ENCODE measurements around the gene TMSB4X.
"Not testable (repeated sequence)": the region's sequence is repeated elsewhere in the genome, so short reads cannot be mapped to it uniquely, and the experiment has no call there.

DNA sequence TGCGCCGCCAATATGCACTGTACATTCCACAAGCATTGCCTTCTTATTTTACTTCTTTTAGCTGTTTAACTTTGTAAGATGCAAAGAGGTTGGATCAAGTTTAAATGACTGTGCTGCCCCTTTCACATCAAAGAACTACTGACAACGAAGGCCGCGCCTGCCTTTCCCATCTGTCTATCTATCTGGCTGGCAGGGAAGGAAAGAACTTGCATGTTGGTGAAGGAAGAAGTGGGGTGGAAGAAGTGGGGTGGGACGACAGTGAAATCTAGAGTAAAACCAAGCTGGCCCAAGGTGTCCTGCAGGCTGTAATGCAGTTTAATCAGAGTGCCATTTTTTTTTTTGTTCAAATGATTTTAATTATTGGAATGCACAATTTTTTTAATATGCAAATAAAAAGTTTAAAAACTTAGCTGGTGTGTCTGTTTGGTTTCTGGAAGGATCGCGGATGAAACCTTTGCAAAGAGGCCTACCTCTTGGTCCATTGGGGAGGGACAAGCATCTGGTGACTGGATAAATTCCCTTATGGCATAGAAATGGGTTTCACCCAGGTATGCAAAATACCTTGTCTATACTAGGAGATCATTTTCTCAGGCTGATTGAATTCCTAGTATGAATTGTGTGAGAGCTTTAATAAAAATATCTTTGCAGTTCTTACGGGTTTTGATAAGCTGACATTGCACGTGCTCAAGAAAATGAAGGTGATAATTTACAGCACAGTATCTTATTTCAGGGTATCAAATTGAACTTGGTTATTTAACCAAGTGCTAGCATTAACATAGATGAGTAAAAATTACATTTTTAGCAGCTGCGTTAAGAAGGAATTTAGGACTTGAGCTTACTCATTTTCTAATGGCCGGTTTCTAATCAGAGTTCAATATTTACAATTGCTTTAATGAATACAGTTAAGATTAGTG, 2.2 kb downstream of the TMSB4X start:
- TF ChIP-seq, protein P1, sequence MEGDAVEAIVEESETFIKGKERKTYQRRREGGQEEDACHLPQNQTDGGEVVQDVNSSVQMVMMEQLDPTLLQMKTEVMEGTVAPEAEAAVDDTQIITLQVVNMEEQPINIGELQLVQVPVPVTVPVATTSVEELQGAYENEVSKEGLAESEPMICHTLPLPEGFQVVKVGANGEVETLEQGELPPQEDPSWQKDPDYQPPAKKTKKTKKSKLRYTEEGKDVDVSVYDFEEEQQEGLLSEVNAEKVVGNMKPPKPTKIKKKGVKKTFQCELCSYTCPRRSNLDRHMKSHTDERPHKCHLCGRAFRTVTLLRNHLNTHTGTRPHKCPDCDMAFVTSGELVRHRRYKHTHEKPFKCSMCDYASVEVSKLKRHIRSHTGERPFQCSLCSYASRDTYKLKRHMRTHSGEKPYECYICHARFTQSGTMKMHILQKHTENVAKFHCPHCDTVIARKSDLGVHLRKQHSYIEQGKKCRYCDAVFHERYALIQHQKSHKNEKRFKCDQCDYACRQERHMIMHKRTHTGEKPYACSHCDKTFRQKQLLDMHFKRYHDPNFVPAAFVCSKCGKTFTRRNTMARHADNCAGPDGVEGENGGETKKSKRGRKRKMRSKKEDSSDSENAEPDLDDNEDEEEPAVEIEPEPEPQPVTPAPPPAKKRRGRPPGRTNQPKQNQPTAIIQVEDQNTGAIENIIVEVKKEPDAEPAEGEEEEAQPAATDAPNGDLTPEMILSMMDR (IDR thresholded peaks at IDR 0.05), result not testable (repeated sequence)
- TF ChIP-seq POLR2A, EP300 (IDR thresholded peaks at IDR 0.05): not testable (repeated sequence)
- peak in 1 of 3 donors; percentile 16 for TF ChIP-seq POLR2AphosphoS5 (IDR thresholded peaks at IDR 0.05)

All from stomach (tissue), 4 donors.